Omental fat pad (tissue), 4 donors: ENCODE results near the gene ARL15. TPM values are rescaled to one million over a fixed set of nuclear protein-coding genes. Genes with fewer than 3 reads are reported as not detected.

Experiments
- ATAC-seq: fragments of 150-250 bp; one replicate; pipeline ENCODE4 v1.9.1; 2016; ENCODE audit warnings: mild to moderate bottlenecking, moderate library complexity; ENCODE audit not compliant: low FRiP score
- DNase-seq: peaks from one replicate; pipeline ENCODE4 v3.0.0-alpha.2; 2019; ENCODE audit warnings: low spot score
- total RNA-seq, 4 donors: library from RNA; depleted of rRNA; stranded (reverse); fragments of >200 nt; gene quantifications; one replicate each; pipeline ENCODE4 v1.1.0, GENCODE V29; 2016
- TF ChIP-seq, protein P1 (sequence below), 3 donors: fragments of 450-650 bp; IDR thresholded peaks; one replicate each; pipeline ENCODE4 v1.5.1; 2016 to 2017; ENCODE audit warnings: antibody characterized with exemption in 3 of 3, mild to moderate bottlenecking in 3 of 3, moderate library complexity in 2 of 3

The ARL15 gene
- total RNA-seq, 4 donors from 2014 or later, result 18.9 to 39.2 (median 29.9) TPM

DNA sequence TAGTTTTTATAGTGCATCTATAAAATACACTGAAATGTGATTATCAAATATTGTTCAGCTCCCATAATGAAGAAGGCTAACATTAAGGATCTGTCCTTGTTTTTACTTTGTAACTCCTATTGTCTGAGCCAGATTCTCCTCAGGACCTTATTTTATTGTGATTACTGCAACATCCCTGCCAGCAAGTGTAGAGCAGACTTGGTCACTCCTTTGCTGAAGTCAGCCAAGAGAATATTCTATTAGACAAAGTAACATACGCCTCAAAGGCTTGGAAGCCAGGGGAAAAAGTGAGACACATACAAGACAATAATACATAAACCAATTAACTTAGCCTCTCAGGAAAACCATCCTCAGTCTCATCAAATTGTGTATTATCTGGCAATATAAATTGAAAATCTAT, 269.6 kb downstream of the ARL15 start:
- no peak for ATAC-seq
- TF ChIP-seq, protein P1, sequence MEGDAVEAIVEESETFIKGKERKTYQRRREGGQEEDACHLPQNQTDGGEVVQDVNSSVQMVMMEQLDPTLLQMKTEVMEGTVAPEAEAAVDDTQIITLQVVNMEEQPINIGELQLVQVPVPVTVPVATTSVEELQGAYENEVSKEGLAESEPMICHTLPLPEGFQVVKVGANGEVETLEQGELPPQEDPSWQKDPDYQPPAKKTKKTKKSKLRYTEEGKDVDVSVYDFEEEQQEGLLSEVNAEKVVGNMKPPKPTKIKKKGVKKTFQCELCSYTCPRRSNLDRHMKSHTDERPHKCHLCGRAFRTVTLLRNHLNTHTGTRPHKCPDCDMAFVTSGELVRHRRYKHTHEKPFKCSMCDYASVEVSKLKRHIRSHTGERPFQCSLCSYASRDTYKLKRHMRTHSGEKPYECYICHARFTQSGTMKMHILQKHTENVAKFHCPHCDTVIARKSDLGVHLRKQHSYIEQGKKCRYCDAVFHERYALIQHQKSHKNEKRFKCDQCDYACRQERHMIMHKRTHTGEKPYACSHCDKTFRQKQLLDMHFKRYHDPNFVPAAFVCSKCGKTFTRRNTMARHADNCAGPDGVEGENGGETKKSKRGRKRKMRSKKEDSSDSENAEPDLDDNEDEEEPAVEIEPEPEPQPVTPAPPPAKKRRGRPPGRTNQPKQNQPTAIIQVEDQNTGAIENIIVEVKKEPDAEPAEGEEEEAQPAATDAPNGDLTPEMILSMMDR (IDR thresholded peaks at IDR 0.05), result no peak
- no peak for DNase-seq

DNA sequence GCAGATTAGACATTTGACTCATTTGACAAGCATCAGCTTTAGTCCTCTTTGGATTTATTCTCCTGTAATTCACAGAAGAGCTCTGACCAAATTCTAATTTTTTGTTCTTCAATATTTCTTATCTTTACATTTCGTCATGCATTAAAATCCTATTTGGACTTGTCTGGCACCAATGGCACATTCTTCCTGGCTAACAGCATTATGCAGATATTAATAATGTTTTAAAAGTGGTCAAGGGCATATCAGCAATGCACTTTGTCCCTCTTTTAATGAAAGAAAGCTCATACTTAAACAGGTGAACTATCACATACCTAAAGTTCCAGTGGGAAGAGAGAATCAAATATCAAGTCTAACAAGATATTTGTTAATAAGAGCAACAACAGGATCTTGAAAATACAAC, 270.4 kb downstream of the ARL15 start:
- DNase-seq (no peak), ATAC-seq (no peak)
- TF ChIP-seq, protein P1 (IDR thresholded peaks at IDR 0.05), result no peak

DNA sequence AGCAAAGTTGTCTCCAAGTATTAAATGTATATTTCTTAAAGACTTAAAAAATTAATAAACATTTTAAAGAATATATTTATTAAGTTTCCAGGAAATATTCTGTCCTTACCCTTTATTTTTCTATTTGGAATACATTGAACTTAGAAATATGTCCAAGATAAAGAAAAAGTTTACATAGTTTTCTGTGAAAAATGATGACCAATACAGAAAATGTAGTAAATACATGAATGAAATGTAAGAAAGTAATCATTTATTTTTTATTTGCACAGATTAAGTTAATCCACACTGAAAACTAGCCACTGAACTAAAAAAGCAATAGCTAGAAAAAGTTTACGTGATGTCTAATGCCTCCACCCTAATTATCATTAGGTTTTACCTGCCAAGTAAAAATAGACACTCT, 273.2 kb downstream of the ARL15 start:
- TF ChIP-seq, protein P1 (IDR thresholded peaks at IDR 0.05), result no peak
- DNase-seq (no peak), ATAC-seq (no peak)

GRCh38 chr5:54030981-54031380, 279.4 kb downstream of the ARL15 start:
- TF ChIP-seq, protein P1 (IDR thresholded peaks at IDR 0.05), result no peak
- DNase-seq (no peak), ATAC-seq (no peak)

DNA sequence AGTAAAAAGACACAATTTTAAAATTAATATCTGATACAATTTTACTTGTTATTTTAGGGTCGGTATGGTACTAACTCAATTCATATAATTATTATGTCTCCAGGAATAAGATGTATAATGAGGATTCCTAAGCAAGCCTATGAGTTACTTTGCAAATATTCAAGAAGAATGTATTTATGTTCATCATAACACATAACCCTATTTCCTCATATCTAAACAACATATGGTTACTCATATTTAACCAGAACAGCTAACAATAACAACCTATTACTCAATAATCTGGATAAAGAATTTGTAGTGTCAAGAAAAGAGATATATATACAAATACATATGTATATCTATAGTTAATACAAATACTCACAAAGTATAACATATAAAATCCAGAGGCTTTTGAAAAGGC, 285.9 kb downstream of the ARL15 start:
- DNase-seq, result no peak
- TF ChIP-seq, protein P1 (IDR thresholded peaks at IDR 0.05), result no peak
- no peak for ATAC-seq

DNA sequence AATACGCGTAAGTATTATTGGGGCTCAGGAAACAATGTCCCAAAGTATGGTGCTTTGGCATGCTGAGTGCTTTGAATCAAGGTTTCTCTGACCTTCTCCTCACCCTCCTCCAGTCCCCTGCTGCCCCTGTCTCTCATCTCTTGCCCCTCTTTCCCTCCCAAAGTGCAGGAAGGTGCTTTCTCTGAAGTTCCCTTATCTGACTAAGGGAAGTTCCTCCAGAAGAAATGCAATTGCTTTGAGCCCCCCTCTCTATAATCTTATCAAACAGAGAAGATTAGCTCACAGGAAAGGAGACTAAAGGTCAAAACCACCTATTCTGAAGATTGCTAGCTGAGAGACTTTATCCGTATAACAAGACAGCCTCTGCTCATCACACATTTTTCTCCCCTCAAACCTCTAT, 288.1 kb downstream of the ARL15 start:
- ATAC-seq (no peak), DNase-seq (no peak)
- TF ChIP-seq, protein P1 (IDR thresholded peaks at IDR 0.05), result no peak

DNA sequence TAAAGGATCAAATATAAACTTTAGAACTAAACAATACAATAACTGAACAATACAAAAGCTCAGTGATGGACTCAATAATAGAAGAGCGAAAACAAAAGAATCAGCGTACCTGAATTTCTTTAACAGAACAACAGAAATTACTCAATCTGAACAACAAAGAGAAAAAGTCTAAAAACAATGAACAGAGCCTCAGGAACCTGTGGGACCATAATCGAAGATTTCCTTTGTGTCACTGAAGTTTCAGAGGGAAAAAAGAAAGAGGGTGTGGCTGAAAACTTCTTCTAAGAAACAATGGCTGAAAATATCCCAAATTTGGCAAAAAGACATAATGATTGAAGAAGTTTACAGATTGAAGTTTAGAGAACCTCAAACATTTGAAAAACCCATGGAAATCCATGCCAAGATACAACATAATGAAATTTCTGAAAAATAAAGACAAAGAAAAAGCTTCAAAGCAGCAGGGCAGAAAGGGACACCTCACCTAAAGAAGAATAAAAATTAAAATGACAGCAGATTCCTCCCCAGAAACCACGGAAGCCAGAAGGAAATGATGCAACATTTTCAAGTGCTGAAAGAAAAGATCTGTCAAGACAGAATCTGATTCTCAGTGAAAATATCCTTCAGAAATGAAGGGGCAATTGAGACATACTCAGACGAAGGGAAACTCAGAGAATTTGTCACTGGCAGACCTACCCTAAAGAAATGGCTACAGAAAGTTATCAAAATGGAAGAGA, 288.8 kb downstream of the ARL15 start:
- DNase-seq (no peak), ATAC-seq (no peak)
- TF ChIP-seq, protein P1 (IDR thresholded peaks at IDR 0.05), result no peak
